ENCODE measurements around the gene DAP.

Gene DAP

GRCh38 chr5:10679336-10679988 lies 81.6 kb downstream of the DAP start:
- Histone ChIP-seq H3K14ac (ENCODE audit: low read length) (no peak overlapping the region), H3K4ac (ENCODE audit: low read depth, low read length) (no peak overlapping the region), H4K91ac (ENCODE audit: low read depth, low read length) (no peak overlapping the region), H3K9me3 (ENCODE audit: insufficient read depth, low read depth, low read length) (peaks cover 4% of the 10 kb centered on the region), H2BK120ac (ENCODE audit: insufficient read depth, low read length, poor library complexity) (no peak overlapping the region), H4K12ac (ENCODE audit: low read depth, low read length) (no peak overlapping the region), H3K9ac (ENCODE audit: low read length) (no peak overlapping the region), H3K79me1 (ENCODE audit: low read length) (no peaks in the 10 kb centered on the region), H3K4me1 (ENCODE audit: control insufficient read depth in 1 of 2, insufficient read depth in 2 of 2, low read length in 2 of 2) (peaks cover 0 to 2% of the 10 kb centered on the region in 2 experiments), H3K79me2 (ENCODE audit: control insufficient read depth, insufficient read depth, low read length, poor library complexity) (no peaks in the 10 kb centered on the region), H2AFZ (ENCODE audit: insufficient read depth, low read length, poor library complexity) (no peak overlapping the region), H2BK5ac (ENCODE audit: low read depth, low read length, poor library complexity) (no peak overlapping the region), H3K18ac (ENCODE audit: low read length) (no peak overlapping the region), H3K36me3 (ENCODE audit: control insufficient read depth in 1 of 2, insufficient read depth in 2 of 2, low read length in 2 of 2) (peaks cover 49 to 58% of the 10 kb centered on the region in 2 experiments), H3K23ac (ENCODE audit: low read length) (no peak overlapping the region), H3K4me3 (ENCODE audit: low read depth, low read length) (no peak overlapping the region), H4K8ac (ENCODE audit: low read depth, low read length) (no peak overlapping the region), H2BK12ac (ENCODE audit: low read length) (no peak overlapping the region), H3K4me2 (ENCODE audit: low read length) (no peak overlapping the region), H3K27me3 (ENCODE audit: insufficient read depth, low read length) (no peaks in the 10 kb centered on the region), H2AK5ac (ENCODE audit: low read length) (no peak overlapping the region), H3K27ac (ENCODE audit: low read depth, low read length) (no peak overlapping the region)
- no peak for DNase-seq
- no CpG with 5 or more reads among the region's 15 CpGs for WGBS (ENCODE audit: extremely low coverage, insufficient coverage, insufficient read length)

- Histone ChIP-seq H3K9me3 (ENCODE audit: insufficient read depth, low read depth, low read length) (peaks cover 4% of the 10 kb centered on the region), H3K23ac (ENCODE audit: low read length) (no peak overlapping the region), H4K12ac (ENCODE audit: low read depth, low read length) (no peak overlapping the region), H2BK5ac (ENCODE audit: low read depth, low read length, poor library complexity) (no peak overlapping the region), H3K36me3 (ENCODE audit: control insufficient read depth in 1 of 2, insufficient read depth in 2 of 2, low read length in 2 of 2) (peaks cover 43 to 54% of the 10 kb centered on the region in 2 experiments), H3K4me3 (ENCODE audit: low read depth, low read length) (no peak overlapping the region), H2AK5ac (ENCODE audit: low read length) (no peak overlapping the region), H2BK12ac (ENCODE audit: low read length) (no peak overlapping the region), H3K27me3 (ENCODE audit: insufficient read depth, low read length) (no peaks in the 10 kb centered on the region), H3K18ac (ENCODE audit: low read length) (no peak overlapping the region), H4K91ac (ENCODE audit: low read depth, low read length) (no peak overlapping the region), H2AFZ (ENCODE audit: insufficient read depth, low read length, poor library complexity) (no peak overlapping the region), H3K4ac (ENCODE audit: low read depth, low read length) (no peak overlapping the region), H4K8ac (ENCODE audit: low read depth, low read length) (no peak overlapping the region), H3K14ac (ENCODE audit: low read length) (no peak overlapping the region), H3K79me2 (ENCODE audit: control insufficient read depth, insufficient read depth, low read length, poor library complexity) (no peaks in the 10 kb centered on the region), H3K9ac (ENCODE audit: low read length) (no peak overlapping the region), H3K4me1 (ENCODE audit: control insufficient read depth in 1 of 2, insufficient read depth in 2 of 2, low read length in 2 of 2) (peaks cover 0 to 2% of the 10 kb centered on the region in 2 experiments), H3K27ac (ENCODE audit: low read depth, low read length) (no peak overlapping the region), H3K4me2 (ENCODE audit: low read length) (no peak overlapping the region), H3K79me1 (ENCODE audit: low read length) (no peaks in the 10 kb centered on the region), H2BK120ac (ENCODE audit: insufficient read depth, low read length, poor library complexity) (no peak overlapping the region)
- WGBS (ENCODE audit: extremely low coverage, insufficient coverage, insufficient read length) = no CpG with 5 or more reads among the region's 2 CpGs
- DNase-seq = peak; percentile 44 to 58
Measured at GRCh38 chr5:10678244-10678643, 82.8 kb downstream of the DAP start.

- no peak overlapping the region for H3K4me3 ChIP-seq (ENCODE audit: low read depth, low read length)
- no peak overlapping the region for H2BK5ac ChIP-seq (ENCODE audit: low read depth, low read length, poor library complexity)
- no peaks in the 10 kb centered on the region for H3K79me2 ChIP-seq (ENCODE audit: control insufficient read depth, insufficient read depth, low read length, poor library complexity)
- H4K12ac ChIP-seq (ENCODE audit: low read depth, low read length) = no peak overlapping the region
- no peaks in the 10 kb centered on the region for H3K27me3 ChIP-seq (ENCODE audit: insufficient read depth, low read length)
- H3K27ac ChIP-seq (ENCODE audit: low read depth, low read length) = no peak overlapping the region
- DNase-seq = no peak
- no peak overlapping the region for H3K4me2 ChIP-seq (ENCODE audit: low read length)
- no peak overlapping the region for H4K91ac ChIP-seq (ENCODE audit: low read depth, low read length)
- H4K8ac ChIP-seq (ENCODE audit: low read depth, low read length) = no peak overlapping the region
- H2BK120ac ChIP-seq (ENCODE audit: insufficient read depth, low read length, poor library complexity) = no peak overlapping the region
- no peak overlapping the region for H3K18ac ChIP-seq (ENCODE audit: low read length)
- H2AFZ ChIP-seq (ENCODE audit: insufficient read depth, low read length, poor library complexity) = no peak overlapping the region
- no peak overlapping the region for H2AK5ac ChIP-seq (ENCODE audit: low read length)
- no peak overlapping the region for H3K14ac ChIP-seq (ENCODE audit: low read length)
- WGBS (ENCODE audit: extremely low coverage, insufficient coverage, insufficient read length) = no CpG with 5 or more reads among the region's 7 CpGs
- H3K9me3 ChIP-seq (ENCODE audit: insufficient read depth, low read depth, low read length) = peaks cover 4% of the 10 kb centered on the region
- no peaks in the 10 kb centered on the region for H3K79me1 ChIP-seq (ENCODE audit: low read length)
- H3K4me1 ChIP-seq (ENCODE audit: control insufficient read depth in 1 of 2, insufficient read depth in 2 of 2, low read length in 2 of 2) = peaks cover 0 to 2% of the 10 kb centered on the region in 2 experiments
- H3K23ac ChIP-seq (ENCODE audit: low read length) = no peak overlapping the region
- H3K36me3 ChIP-seq (ENCODE audit: control insufficient read depth in 1 of 2, insufficient read depth in 2 of 2, low read length in 2 of 2) = peaks cover 37 to 47% of the 10 kb centered on the region in 2 experiments
- no peak overlapping the region for H2BK12ac ChIP-seq (ENCODE audit: low read length)
- H3K4ac ChIP-seq (ENCODE audit: low read depth, low read length) = no peak overlapping the region
- H3K9ac ChIP-seq (ENCODE audit: low read length) = no peak overlapping the region
Measured at GRCh38 chr5:10677533-10677932, 83.5 kb downstream of the DAP start.

- no peak overlapping the region for H4K91ac ChIP-seq (ENCODE audit: low read depth, low read length)
- H3K27ac ChIP-seq (ENCODE audit: low read depth, low read length) = no peak overlapping the region
- H3K23ac ChIP-seq (ENCODE audit: low read length) = no peak overlapping the region
- H4K12ac ChIP-seq (ENCODE audit: low read depth, low read length) = no peak overlapping the region
- no peak overlapping the region for H3K9ac ChIP-seq (ENCODE audit: low read length)
- peaks cover 31 to 41% of the 10 kb centered on the region in 2 experiments for H3K36me3 ChIP-seq (ENCODE audit: control insufficient read depth in 1 of 2, insufficient read depth in 2 of 2, low read length in 2 of 2)
- H3K27me3 ChIP-seq (ENCODE audit: insufficient read depth, low read length) = no peaks in the 10 kb centered on the region
- no peak overlapping the region for H2AK5ac ChIP-seq (ENCODE audit: low read length)
- H3K4me1 ChIP-seq (ENCODE audit: control insufficient read depth in 1 of 2, insufficient read depth in 2 of 2, low read length in 2 of 2) = peaks cover 0 to 2% of the 10 kb centered on the region in 2 experiments
- H3K79me2 ChIP-seq (ENCODE audit: control insufficient read depth, insufficient read depth, low read length, poor library complexity) = no peaks in the 10 kb centered on the region
- no peak overlapping the region for H2BK120ac ChIP-seq (ENCODE audit: insufficient read depth, low read length, poor library complexity)
- H2BK5ac ChIP-seq (ENCODE audit: low read depth, low read length, poor library complexity) = no peak overlapping the region
- H3K18ac ChIP-seq (ENCODE audit: low read length) = no peak overlapping the region
- H3K4me2 ChIP-seq (ENCODE audit: low read length) = no peak overlapping the region
- WGBS (ENCODE audit: extremely low coverage, insufficient coverage, insufficient read length) = no CpG with 5 or more reads among the region's 1 CpG
- H2AFZ ChIP-seq (ENCODE audit: insufficient read depth, low read length, poor library complexity) = no peak overlapping the region
- no peak overlapping the region for H2BK12ac ChIP-seq (ENCODE audit: low read length)
- H3K14ac ChIP-seq (ENCODE audit: low read length) = no peak overlapping the region
- H3K4me3 ChIP-seq (ENCODE audit: low read depth, low read length) = no peak overlapping the region
- H3K79me1 ChIP-seq (ENCODE audit: low read length) = no peaks in the 10 kb centered on the region
- peaks cover 4% of the 10 kb centered on the region for H3K9me3 ChIP-seq (ENCODE audit: insufficient read depth, low read depth, low read length)
- DNase-seq = no peak
- H4K8ac ChIP-seq (ENCODE audit: low read depth, low read length) = no peak overlapping the region
- no peak overlapping the region for H3K4ac ChIP-seq (ENCODE audit: low read depth, low read length)
Measured at GRCh38 chr5:10676946-10677345, 84.1 kb downstream of the DAP start.

Measured in trophoblast cell (in vitro differentiated cells and primary cell).